Measurements from ENCODE around the gene CLINT1. TPM values are rescaled to one million over a fixed set of nuclear protein-coding genes. Genes with fewer than 3 reads are reported as not detected.

Gene CLINT1
- total RNA-seq, 4 donors from 2014 or later = 112 to 220 (median 136) TPM

- DNase-seq (ENCODE audit: low spot score in 2 of 2) = no peak
- WGBS = 49% methylated on average over 2 of the region's 4 CpGs
Observed at GRCh38 chr5:157867751-157868387, 8.9 kb upstream of the CLINT1 start.

DNA sequence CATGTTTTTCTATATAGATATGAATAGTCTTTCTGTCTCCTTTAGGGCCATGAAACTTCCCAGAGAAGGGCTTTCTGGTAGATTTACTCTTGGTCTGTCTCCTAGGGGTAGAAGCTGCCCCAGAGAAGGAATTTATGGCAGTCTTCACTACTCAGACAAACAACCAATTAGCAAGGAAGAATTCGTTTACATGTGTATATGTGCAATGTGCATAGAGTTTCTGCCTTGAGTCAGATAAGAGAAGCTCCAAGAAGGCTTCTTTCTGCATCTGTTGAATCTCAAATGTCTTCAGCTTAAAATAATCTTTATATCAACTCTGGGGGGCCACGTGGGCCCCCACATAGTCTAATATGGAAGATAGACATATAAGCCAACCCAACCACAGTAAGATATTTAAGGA, 7.6 kb upstream of the CLINT1 start:
- no peak overlapping the region for H3K27ac ChIP-seq
- 56% methylated on average over 2 of the region's 2 CpGs for WGBS
- H3K27me3 ChIP-seq = no peaks in the 10 kb centered on the region
- no peaks in the 10 kb centered on the region for H3K36me3 ChIP-seq
- H3K9me3 ChIP-seq = no peaks in the 10 kb centered on the region
- no peak overlapping the region for H3K4me3 ChIP-seq
- no peak for TF ChIP-seq CTCF (IDR thresholded peaks at IDR 0.05)
- no peak for TF ChIP-seq EP300 (IDR thresholded peaks at IDR 0.05)
- TF ChIP-seq POLR2A (IDR thresholded peaks at IDR 0.05) = no peak
- TF ChIP-seq POLR2AphosphoS5 (IDR thresholded peaks at IDR 0.05) = no peak
- DNase-seq (ENCODE audit: low spot score in 2 of 2) = no peak
- no peaks in the 10 kb centered on the region for H3K4me1 ChIP-seq

More at GRCh38 chr5:157867751-157868387, 8.9 kb upstream of the CLINT1 start:
- no peaks in the 10 kb centered on the region for H3K27me3 ChIP-seq
- H3K4me3 ChIP-seq = no peak overlapping the region
- H3K4me1 ChIP-seq = no peaks in the 10 kb centered on the region
- no peaks in the 10 kb centered on the region for H3K36me3 ChIP-seq
- no peaks in the 10 kb centered on the region for H3K9me3 ChIP-seq
- TF ChIP-seq POLR2A (IDR thresholded peaks at IDR 0.05) = no peak
- TF ChIP-seq CTCF (IDR thresholded peaks at IDR 0.05) = no peak
- TF ChIP-seq EP300 (IDR thresholded peaks at IDR 0.05) = no peak
- TF ChIP-seq POLR2AphosphoS5 (IDR thresholded peaks at IDR 0.05) = no peak
- H3K27ac ChIP-seq = no peak overlapping the region

DNA sequence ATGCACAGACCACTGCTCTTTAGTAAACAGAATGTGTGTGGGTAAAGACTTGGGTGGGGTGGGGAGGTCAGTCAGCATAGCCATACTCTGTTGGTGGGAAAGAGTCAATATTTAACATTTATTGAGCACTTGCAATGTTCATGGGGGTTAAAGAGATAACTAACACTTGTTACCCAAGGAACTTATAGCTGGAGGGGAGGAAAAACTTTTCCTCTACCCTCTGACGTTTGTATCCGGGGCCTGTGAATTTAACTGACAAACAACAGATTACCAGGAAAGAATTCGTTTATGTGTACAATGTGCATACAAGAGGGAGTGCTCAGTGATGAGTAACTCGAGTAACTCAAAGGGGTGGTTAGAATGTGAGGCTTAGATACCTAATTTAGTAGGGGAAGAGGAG, 6.8 kb upstream of the CLINT1 start:
- Histone ChIP-seq H3K4me1 (no peaks in the 10 kb centered on the region), H3K27me3 (no peaks in the 10 kb centered on the region), H3K9me3 (no peaks in the 10 kb centered on the region), H3K4me3 (no peak overlapping the region), H3K36me3 (no peaks in the 10 kb centered on the region), H3K27ac (no peak overlapping the region)
- no peak for TF ChIP-seq EP300 (IDR thresholded peaks at IDR 0.05)
- TF ChIP-seq POLR2AphosphoS5 (IDR thresholded peaks at IDR 0.05) = no peak
- WGBS = 63% methylated on average over 4 of the region's 4 CpGs
- DNase-seq (ENCODE audit: low spot score in 2 of 2) = no peak

- 74% methylated on average over 4 of the region's 4 CpGs for WGBS
- Histone ChIP-seq H3K9me3 (no peaks in the 10 kb centered on the region), H3K4me3 (no peak overlapping the region), H3K27me3 (no peaks in the 10 kb centered on the region), H3K36me3 (no peaks in the 10 kb centered on the region), H3K4me1 (peaks cover 4% of the 10 kb centered on the region), H3K27ac (no peak overlapping the region)
- DNase-seq (ENCODE audit: low spot score in 2 of 2) = no peak
- TF ChIP-seq POLR2A (IDR thresholded peaks at IDR 0.05) = no peak
- no peak for TF ChIP-seq CTCF (IDR thresholded peaks at IDR 0.05)
Observed at GRCh38 chr5:157864067-157864466, 5.1 kb upstream of the CLINT1 start.

DNA sequence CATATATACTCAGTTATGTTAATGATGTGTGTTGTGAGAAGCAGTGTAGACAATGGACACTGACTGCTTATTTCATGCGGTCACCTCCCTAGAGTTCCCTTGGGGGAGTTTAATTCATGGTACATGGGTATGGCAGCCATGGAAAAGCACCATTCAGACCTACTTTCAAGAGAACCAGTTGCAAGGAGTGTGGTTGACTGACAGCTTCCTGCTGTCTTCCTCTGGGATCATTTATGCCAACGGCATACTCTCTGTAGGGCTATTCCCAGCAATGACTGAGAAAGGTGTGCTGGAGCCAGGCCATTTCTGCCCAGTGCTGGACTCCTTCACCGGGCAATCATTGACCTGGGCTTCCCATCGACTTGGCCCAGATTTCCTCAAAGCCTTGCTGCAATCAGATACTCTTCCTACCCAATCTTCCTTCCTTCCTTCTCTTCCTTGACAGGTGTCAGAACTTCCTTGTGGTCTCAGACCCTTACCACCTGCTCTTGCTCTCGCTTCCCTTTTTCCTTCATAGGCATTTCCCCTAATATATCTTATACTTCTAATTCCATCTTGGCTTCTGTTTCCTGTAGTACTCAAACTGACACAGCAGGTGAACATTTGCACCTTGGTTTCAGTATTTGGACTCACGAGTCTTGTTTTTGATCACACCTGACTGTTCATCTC, 3.4 kb upstream of the CLINT1 start:
- 74% methylated on average over 6 of the region's 6 CpGs for WGBS
- H3K27ac ChIP-seq = no peak overlapping the region
- no peak for DNase-seq (ENCODE audit: low spot score in 2 of 2)
- no peaks in the 10 kb centered on the region for H3K36me3 ChIP-seq
- H3K4me3 ChIP-seq = no peak overlapping the region
- TF ChIP-seq POLR2A (IDR thresholded peaks at IDR 0.05) (no peak), EP300 (IDR thresholded peaks at IDR 0.05) (no peak), CTCF (IDR thresholded peaks at IDR 0.05) (no peak), POLR2AphosphoS5 (IDR thresholded peaks at IDR 0.05) (no peak)
- no peaks in the 10 kb centered on the region for H3K9me3 ChIP-seq
- H3K4me1 ChIP-seq = peaks cover 12% of the 10 kb centered on the region
- H3K27me3 ChIP-seq = no peaks in the 10 kb centered on the region

Data from suprapubic skin (tissue), 4 donors.